Liver (tissue), 9 donors: ENCODE measurements around the gene TAS2R7. TPM values are rescaled to one million over a fixed set of nuclear protein-coding genes. Genes with fewer than 3 reads are reported as not detected.

Experiments
- DNase-seq: peaks from one replicate; pipeline ENCODE4 v3.0.0-alpha.2; 2017; ENCODE audit warnings: low spot score
- H3K27ac ChIP-seq, 2 donors: one replicate each; pipeline ENCODE4 v1.7.0; 2013; ENCODE audit warnings: inconsistent platforms in 2 of 2, low read length in 2 of 2, control low read depth in 1 of 2, low read depth in 1 of 2, mild to moderate bottlenecking in 1 of 2
- H3K27me3 ChIP-seq, 4 donors: one replicate each; pipeline versions ENCODE4 v1.6.1 to v1.7.0; 2013; ENCODE audit warnings: low read length in 3 of 4, inconsistent platforms in 1 of 4, mild to moderate bottlenecking in 1 of 4, moderate library complexity in 1 of 4; ENCODE audit not compliant: control insufficient read depth in 4 of 4, insufficient read depth in 4 of 4
- H3K36me3 ChIP-seq, 4 donors: one replicate each; pipeline versions ENCODE4 v1.6.1 to v1.7.0; 2013; ENCODE audit warnings: low read length in 3 of 4, mild to moderate bottlenecking in 3 of 4, low read depth in 1 of 4, moderate library complexity in 1 of 4; ENCODE audit not compliant: control insufficient read depth in 4 of 4, insufficient read depth in 3 of 4
- H3K4me1 ChIP-seq, 4 donors: one replicate each; pipeline versions ENCODE4 v1.6.1 to v1.7.0; 2013; ENCODE audit warnings: low read length in 3 of 4, mild to moderate bottlenecking in 3 of 4, moderate library complexity in 1 of 4; ENCODE audit not compliant: control insufficient read depth in 4 of 4, insufficient read depth in 4 of 4
- H3K4me3 ChIP-seq, 3 donors: one replicate each; pipeline versions ENCODE4 v1.6.1 to v1.7.0; 2013; ENCODE audit warnings: low read length in 3 of 3, control low read depth in 1 of 3, low read depth in 1 of 3, mild to moderate bottlenecking in 1 of 3
- H3K9ac ChIP-seq, 2 donors: one replicate each; pipeline ENCODE4 v1.7.0; 2013; ENCODE audit warnings: low read length in 2 of 2, mild to moderate bottlenecking in 2 of 2, moderate library complexity in 2 of 2, control low read depth in 1 of 2, low read depth in 1 of 2
- H3K9me3 ChIP-seq, 4 donors: one replicate each; pipeline versions ENCODE4 v1.6.1 to v1.7.0; 2013; ENCODE audit warnings: low read length in 3 of 4; ENCODE audit not compliant: control insufficient read depth in 4 of 4
- EGR1 ChIP-seq, 2 donors: IDR thresholded peaks; 2 replicates each; pipeline ENCODE4 v1.6.1; 2016 to 2018; ENCODE audit warnings: antibody characterized with exemption in 2 of 2, low read depth in 2 of 2
- FOXA2 ChIP-seq: IDR thresholded peaks from 2 replicates; pipeline ENCODE4 v1.6.1; 2016; ENCODE audit warnings: antibody characterized with exemption
- GABPA ChIP-seq, 2 donors: IDR thresholded peaks in 1 of 2; conservative IDR thresholded peaks in 1 of 2; 2 replicates each; pipeline ENCODE4 v1.6.1; 2016; ENCODE audit warnings: antibody characterized with exemption in 2 of 2, mild to moderate bottlenecking in 1 of 2, moderate library complexity in 1 of 2
- HNF4A ChIP-seq, 2 donors: conservative IDR thresholded peaks; 2 replicates each; pipeline ENCODE4 v1.6.1; 2016; ENCODE audit warnings: antibody characterized with exemption in 2 of 2, mild to moderate bottlenecking in 2 of 2
- MAX ChIP-seq: IDR thresholded peaks from 2 replicates; pipeline ENCODE4 v1.6.1; 2016; ENCODE audit warnings: antibody characterized with exemption
- RAD21 ChIP-seq, 2 donors: IDR thresholded peaks; 2 replicates each; pipeline ENCODE4 v1.6.1; 2016; ENCODE audit warnings: antibody characterized with exemption in 2 of 2, mild to moderate bottlenecking in 2 of 2
- SP1 ChIP-seq: IDR thresholded peaks from 2 replicates; pipeline ENCODE4 v1.6.1; 2018; ENCODE audit warnings: antibody characterized with exemption, mild to moderate bottlenecking
- TAF1 ChIP-seq: conservative IDR thresholded peaks from 2 replicates; pipeline ENCODE4 v1.6.1; 2016; ENCODE audit warnings: antibody characterized with exemption, mild to moderate bottlenecking
- YY1 ChIP-seq: IDR thresholded peaks from 2 replicates; pipeline ENCODE4 v1.6.1; 2016; ENCODE audit warnings: antibody characterized with exemption, mild to moderate bottlenecking
- WGBS: extraction: QIAGEN DNeasy Blood & Tissue Kit; methylation state at CpG from one replicate; pipeline ENCODE4 v1.1.7; 2013; 5-methylcytosine and 5-hydroxymethylcytosine counted together
- polyA plus RNA-seq, 2 donors: library from polyadenylated mRNA; stranded (reverse) in 1 of 2; unstranded in 1 of 2; fragments of 200-250 nt in 1 of 2; fragments of >200 nt in 1 of 2; fragmentation: Nextera tagmentation in 1 of 2; extraction: Ambion mirVana in 1 of 2; gene quantifications; one replicate each; pipeline versions ENCODE4 v1.2.1 to v1.2.3, GENCODE V29; 2013 to 2015
- total RNA-seq, 2 donors: library from RNA; depleted of rRNA; stranded (reverse); fragments of >200 nt; gene quantifications; one replicate each; pipeline ENCODE4 v1.2.3, GENCODE V29; 2014
- TF ChIP-seq, protein P1 (sequence below): IDR thresholded peaks from 2 replicates; pipeline ENCODE4 v1.6.1; 2016; ENCODE audit warnings: antibody characterized with exemption, mild to moderate bottlenecking
- donor health status: healthy.
- donor health status: healthy.
- donor health status: healthy.
- donor health status: healthy.
- donor health status: healthy.

TAS2R7 gene
- total RNA-seq (under 1 TPM in 1 of 2 donors, not detected in 1; 0.42 TPM), polyA plus RNA-seq (not detected)

- 59% methylated on average over 4 of the region's 4 CpGs for WGBS
Measured at GRCh38 chr12:10802587-10802986, at the start of gene TAS2R7. TSS of gene TAS2R7 (minus strand) at chr12:10802627. CDS start at chr12:10802570, 57 bp downstream.

DNA sequence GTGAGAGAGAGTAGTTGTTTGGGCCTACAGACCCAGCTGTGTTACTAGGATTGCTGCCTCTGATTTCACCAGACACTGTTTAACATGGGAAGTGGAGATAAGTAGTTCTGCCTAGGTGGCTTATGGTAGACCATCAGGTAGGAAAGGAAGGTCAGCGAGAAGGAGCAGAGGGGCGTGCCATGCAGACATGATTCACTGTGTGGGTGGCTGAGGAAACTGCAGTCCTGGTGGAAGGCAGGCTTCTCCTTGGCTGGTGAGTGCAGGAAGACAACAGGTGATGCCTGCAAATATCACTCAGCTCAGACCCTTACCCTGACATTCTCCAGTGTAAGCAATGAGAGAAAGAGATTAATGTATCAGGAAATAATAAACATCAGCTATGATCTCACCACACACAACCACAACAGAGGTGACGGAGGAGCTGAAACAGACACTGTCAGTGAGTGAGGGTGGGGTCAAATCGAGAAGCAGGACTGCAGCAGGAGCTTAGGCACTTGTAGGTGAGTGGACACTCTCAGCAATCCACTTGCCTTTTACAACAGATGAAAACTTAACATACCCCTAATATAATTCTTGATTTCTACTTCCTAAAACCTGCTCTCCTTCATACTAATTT, 48.9 kb upstream of the TAS2R7 start:
- TF ChIP-seq SP1 = no peak
- TF ChIP-seq HNF4A (conservative IDR thresholded peaks at IDR 0.05) = no peak
- TF ChIP-seq FOXA2 = no peak
- no peak for TF ChIP-seq EGR1 (IDR thresholded peaks at IDR 0.05; ENCODE audit: low read depth in 2 of 2)
- TF ChIP-seq, protein P1, sequence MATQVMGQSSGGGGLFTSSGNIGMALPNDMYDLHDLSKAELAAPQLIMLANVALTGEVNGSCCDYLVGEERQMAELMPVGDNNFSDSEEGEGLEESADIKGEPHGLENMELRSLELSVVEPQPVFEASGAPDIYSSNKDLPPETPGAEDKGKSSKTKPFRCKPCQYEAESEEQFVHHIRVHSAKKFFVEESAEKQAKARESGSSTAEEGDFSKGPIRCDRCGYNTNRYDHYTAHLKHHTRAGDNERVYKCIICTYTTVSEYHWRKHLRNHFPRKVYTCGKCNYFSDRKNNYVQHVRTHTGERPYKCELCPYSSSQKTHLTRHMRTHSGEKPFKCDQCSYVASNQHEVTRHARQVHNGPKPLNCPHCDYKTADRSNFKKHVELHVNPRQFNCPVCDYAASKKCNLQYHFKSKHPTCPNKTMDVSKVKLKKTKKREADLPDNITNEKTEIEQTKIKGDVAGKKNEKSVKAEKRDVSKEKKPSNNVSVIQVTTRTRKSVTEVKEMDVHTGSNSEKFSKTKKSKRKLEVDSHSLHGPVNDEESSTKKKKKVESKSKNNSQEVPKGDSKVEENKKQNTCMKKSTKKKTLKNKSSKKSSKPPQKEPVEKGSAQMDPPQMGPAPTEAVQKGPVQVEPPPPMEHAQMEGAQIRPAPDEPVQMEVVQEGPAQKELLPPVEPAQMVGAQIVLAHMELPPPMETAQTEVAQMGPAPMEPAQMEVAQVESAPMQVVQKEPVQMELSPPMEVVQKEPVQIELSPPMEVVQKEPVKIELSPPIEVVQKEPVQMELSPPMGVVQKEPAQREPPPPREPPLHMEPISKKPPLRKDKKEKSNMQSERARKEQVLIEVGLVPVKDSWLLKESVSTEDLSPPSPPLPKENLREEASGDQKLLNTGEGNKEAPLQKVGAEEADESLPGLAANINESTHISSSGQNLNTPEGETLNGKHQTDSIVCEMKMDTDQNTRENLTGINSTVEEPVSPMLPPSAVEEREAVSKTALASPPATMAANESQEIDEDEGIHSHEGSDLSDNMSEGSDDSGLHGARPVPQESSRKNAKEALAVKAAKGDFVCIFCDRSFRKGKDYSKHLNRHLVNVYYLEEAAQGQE = no peak
- no peak for TF ChIP-seq YY1
- no peak for TF ChIP-seq MAX
- TF ChIP-seq GABPA (IDR thresholded peaks at IDR 0.05 in 1 of 2, conservative IDR thresholded peaks at IDR 0.05 in 1 of 2) = no peak
- 92% methylated on average over 4 of the region's 4 CpGs for WGBS
- peaks cover 0 to 2% (median 0%) of the 10 kb centered on the region in 4 donors for H3K9me3 ChIP-seq
- H3K36me3 ChIP-seq = peaks cover 0 to 3% (median 3%) of the 10 kb centered on the region in 4 donors
- no peak overlapping the region for H3K4me3 ChIP-seq
- no peak overlapping the region for H3K9ac ChIP-seq
- H3K27me3 ChIP-seq = no peaks in the 10 kb centered on the region
- DNase-seq = no peak
- H3K4me1 ChIP-seq = no peaks in the 10 kb centered on the region
- no peak overlapping the region for H3K27ac ChIP-seq

More at GRCh38 chr12:10802587-10802986, at the start of gene TAS2R7:
- H3K36me3 ChIP-seq = no peaks in the 10 kb centered on the region
- no peak for DNase-seq
- TF ChIP-seq RAD21 (IDR thresholded peaks at IDR 0.05) = no peak
- TF ChIP-seq HNF4A (conservative IDR thresholded peaks at IDR 0.05) = no peak
- no peak for TF ChIP-seq TAF1
- H3K27ac ChIP-seq = no peak within 1 kb of the TSS
- no peaks in the 10 kb centered on the region for H3K27me3 ChIP-seq
- no peak within 1 kb of the TSS for H3K4me3 ChIP-seq
- no peaks in the 10 kb centered on the region for H3K9me3 ChIP-seq
- H3K9ac ChIP-seq = no peak within 1 kb of the TSS
- H3K4me1 ChIP-seq = no peaks in the 10 kb centered on the region

DNA sequence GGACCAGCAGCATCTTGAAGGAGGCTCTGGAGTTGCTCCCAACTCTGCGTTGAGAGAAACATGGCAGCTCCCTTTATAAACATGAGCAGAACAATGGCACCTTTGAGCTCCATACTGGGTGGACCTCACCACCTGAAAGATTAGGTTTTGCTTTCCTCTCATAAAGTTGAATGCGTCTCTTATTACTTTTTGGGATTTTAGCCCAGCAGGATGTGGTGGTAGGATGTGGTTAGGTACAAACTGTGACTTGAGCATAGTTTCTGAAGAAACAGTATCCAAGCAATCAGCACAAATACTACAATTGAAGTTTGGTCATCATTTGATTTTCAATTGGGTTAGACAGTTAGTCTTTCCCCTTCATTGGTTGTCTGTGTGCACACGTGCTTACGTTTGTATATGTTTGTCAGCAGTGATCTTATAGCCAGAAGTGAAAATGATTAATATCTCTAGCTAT, 47.0 kb upstream of the TAS2R7 start, which contains the start of gene PRR4:
PRR4 (minus strand) TSS at position 51 of the 454 bp plus-strand sequence; CDS start at position 13, 38 bp downstream.
- WGBS = 92% methylated on average over 4 of the region's 4 CpGs
- no peaks in the 10 kb centered on the region for H3K9me3 ChIP-seq
- no peaks in the 10 kb centered on the region for H3K27me3 ChIP-seq
- DNase-seq = no peak
- H3K36me3 ChIP-seq = peaks cover 0 to 3% (median 3%) of the 10 kb centered on the region in 4 donors
- no peaks in the 10 kb centered on the region for H3K4me1 ChIP-seq
- TF ChIP-seq GABPA (IDR thresholded peaks at IDR 0.05 in 1 of 2, conservative IDR thresholded peaks at IDR 0.05 in 1 of 2) = no peak
- no peak for TF ChIP-seq HNF4A (conservative IDR thresholded peaks at IDR 0.05)
- TF ChIP-seq MAX = no peak
- TF ChIP-seq SP1 = no peak
- TF ChIP-seq EGR1 (IDR thresholded peaks at IDR 0.05; ENCODE audit: low read depth in 2 of 2) = no peak
- H3K27ac ChIP-seq = no peak within 1 kb of the TSS
- H3K4me3 ChIP-seq = no peak within 1 kb of the TSS
- no peak within 1 kb of the TSS for H3K9ac ChIP-seq
